Measurements from ENCODE around the gene DNAJC4.

DNAJC4 gene

DNA sequence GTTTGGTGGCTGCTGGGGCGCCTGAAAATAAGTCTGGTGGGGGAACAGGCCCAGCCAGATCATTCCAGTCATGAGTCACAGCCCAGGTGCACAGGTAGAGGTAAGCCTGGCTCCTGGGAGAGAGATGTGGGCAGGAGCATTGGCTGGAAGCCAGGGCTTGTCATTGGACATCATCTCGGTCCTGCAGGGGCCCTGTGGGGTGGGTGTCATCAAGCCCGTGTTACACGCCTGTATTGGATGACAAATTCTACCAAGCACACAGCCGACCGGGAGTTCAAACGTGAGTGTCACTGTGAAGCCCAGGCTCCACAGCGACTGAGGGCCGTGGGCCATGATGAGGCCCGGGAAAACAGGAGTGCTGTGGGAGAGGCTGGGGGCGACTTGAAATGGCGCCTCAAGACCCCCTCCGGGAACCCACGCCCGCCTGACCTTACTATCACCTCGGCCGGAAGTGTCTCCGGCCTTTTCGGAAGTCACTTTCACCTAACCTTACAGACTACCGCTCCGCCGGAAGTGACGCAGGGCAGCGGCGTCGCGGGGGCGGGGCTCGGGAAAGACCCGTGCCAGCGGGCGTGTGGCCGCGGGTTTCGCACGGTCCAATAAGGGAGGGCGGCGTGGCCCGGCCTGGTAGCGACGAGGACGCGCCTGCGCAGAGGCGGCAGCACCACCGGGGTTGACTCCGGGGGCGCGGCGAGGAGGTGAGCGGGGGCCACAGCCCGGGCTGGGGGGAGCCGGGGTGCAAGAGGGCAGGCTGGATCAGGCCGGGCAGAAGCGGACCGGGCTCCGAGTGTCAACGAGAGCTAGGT lies 10.3 kb downstream of the DNAJC4 start, which contains the start of gene FKBP2:
Gene FKBP2, plus strand, starts transcription at position 661 of the 806 bp plus-strand sequence. CDS start 1,293 bp downstream, outside the sequence.
- Histone ChIP-seq H4K20me1 (ENCODE audit: insufficient read depth, low read length, poor library complexity, severe bottlenecking) (peaks cover 28% of the 10 kb centered on the region), H3K4me1 (ENCODE audit: insufficient read depth, low read length, poor library complexity, severe bottlenecking) (peaks cover 35% of the 10 kb centered on the region), H2AFZ (ENCODE audit: low read length) (peak within 1 kb of the TSS; percentile 70), H3K79me2 (ENCODE audit: insufficient read depth, low read length) (peaks cover 46% of the 10 kb centered on the region), H3K27me3 (ENCODE audit: insufficient read depth, low read length, poor library complexity, severe bottlenecking) (no peaks in the 10 kb centered on the region), H3K36me3 (ENCODE audit: insufficient read depth, low read length) (peaks cover 11% of the 10 kb centered on the region; the same call in 1 of the 2 replicates), H3K4me3 (ENCODE audit: low read length, poor library complexity, severe bottlenecking) (peak within 1 kb of the TSS; percentile 92), H3K4me2 (ENCODE audit: low read depth, low read length, poor library complexity, severe bottlenecking) (peak within 1 kb of the TSS; percentile 92), H3K9ac (ENCODE audit: low read depth, low read length, poor library complexity, severe bottlenecking) (peak within 1 kb of the TSS; percentile 86), H3F3A (ENCODE audit: low read depth) (peaks cover 5% of the 10 kb centered on the region; the same call in 1 of the 2 replicates), H3K9me3 (ENCODE audit: insufficient read depth, low read depth, low read length) (no peaks in the 10 kb centered on the region), H3K9me2 (replicated peaks; ENCODE audit: low read depth, low read length) (no peaks in the 10 kb centered on the region)
- no peak for TF ChIP-seq EZH2phosphoT487 (IDR thresholded peaks at IDR 0.05; ENCODE audit: borderline replicate concordance)
- TF ChIP-seq, protein P1, sequence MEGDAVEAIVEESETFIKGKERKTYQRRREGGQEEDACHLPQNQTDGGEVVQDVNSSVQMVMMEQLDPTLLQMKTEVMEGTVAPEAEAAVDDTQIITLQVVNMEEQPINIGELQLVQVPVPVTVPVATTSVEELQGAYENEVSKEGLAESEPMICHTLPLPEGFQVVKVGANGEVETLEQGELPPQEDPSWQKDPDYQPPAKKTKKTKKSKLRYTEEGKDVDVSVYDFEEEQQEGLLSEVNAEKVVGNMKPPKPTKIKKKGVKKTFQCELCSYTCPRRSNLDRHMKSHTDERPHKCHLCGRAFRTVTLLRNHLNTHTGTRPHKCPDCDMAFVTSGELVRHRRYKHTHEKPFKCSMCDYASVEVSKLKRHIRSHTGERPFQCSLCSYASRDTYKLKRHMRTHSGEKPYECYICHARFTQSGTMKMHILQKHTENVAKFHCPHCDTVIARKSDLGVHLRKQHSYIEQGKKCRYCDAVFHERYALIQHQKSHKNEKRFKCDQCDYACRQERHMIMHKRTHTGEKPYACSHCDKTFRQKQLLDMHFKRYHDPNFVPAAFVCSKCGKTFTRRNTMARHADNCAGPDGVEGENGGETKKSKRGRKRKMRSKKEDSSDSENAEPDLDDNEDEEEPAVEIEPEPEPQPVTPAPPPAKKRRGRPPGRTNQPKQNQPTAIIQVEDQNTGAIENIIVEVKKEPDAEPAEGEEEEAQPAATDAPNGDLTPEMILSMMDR (conservative IDR thresholded peaks at IDR 0.05; ENCODE audit: low read length): no peak

DNA sequence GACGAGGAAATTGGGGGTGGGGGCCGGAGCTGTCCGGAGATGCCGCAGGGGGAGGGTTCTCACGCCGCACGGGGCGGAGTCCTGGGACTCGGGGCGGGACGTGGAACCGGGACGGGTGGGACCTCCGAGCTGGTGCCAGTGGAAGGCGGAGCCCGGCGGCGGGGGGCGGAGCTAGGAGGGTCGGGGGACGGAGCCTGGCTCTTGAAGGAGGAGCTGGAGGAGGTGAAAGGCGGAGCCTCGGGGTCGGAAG lies 10.8 kb downstream of the DNAJC4 start:
- no peaks in the 10 kb centered on the region for H3K9me3 ChIP-seq (ENCODE audit: insufficient read depth, low read depth, low read length)
- H3K4me2 ChIP-seq (ENCODE audit: low read depth, low read length, poor library complexity, severe bottlenecking): peak overlapping the region; percentile 92
- peak overlapping the region; percentile 86 for H3K9ac ChIP-seq (ENCODE audit: low read depth, low read length, poor library complexity, severe bottlenecking)
- H3K36me3 ChIP-seq (ENCODE audit: insufficient read depth, low read length): peaks cover 11% of the 10 kb centered on the region; the same call in 1 of the 2 replicates
- TF ChIP-seq EZH2phosphoT487 (IDR thresholded peaks at IDR 0.05; ENCODE audit: borderline replicate concordance): no peak
- TF ChIP-seq, protein P1 (conservative IDR thresholded peaks at IDR 0.05; ENCODE audit: low read length): no peak
- no peaks in the 10 kb centered on the region for H3K9me2 ChIP-seq (replicated peaks; ENCODE audit: low read depth, low read length)
- H4K20me1 ChIP-seq (ENCODE audit: insufficient read depth, low read length, poor library complexity, severe bottlenecking): peaks cover 31% of the 10 kb centered on the region
- peaks cover 5% of the 10 kb centered on the region; the same call in 1 of the 2 replicates for H3F3A ChIP-seq (ENCODE audit: low read depth)
- peak overlapping the region; percentile 56 for H2AFZ ChIP-seq (ENCODE audit: low read length)
- H3K4me3 ChIP-seq (ENCODE audit: low read length, poor library complexity, severe bottlenecking): peak overlapping the region; percentile 92
- H3K79me2 ChIP-seq (ENCODE audit: insufficient read depth, low read length): peaks cover 46% of the 10 kb centered on the region
- H3K4me1 ChIP-seq (ENCODE audit: insufficient read depth, low read length, poor library complexity, severe bottlenecking): peaks cover 33% of the 10 kb centered on the region
- H3K27me3 ChIP-seq (ENCODE audit: insufficient read depth, low read length, poor library complexity, severe bottlenecking): no peaks in the 10 kb centered on the region

DNA sequence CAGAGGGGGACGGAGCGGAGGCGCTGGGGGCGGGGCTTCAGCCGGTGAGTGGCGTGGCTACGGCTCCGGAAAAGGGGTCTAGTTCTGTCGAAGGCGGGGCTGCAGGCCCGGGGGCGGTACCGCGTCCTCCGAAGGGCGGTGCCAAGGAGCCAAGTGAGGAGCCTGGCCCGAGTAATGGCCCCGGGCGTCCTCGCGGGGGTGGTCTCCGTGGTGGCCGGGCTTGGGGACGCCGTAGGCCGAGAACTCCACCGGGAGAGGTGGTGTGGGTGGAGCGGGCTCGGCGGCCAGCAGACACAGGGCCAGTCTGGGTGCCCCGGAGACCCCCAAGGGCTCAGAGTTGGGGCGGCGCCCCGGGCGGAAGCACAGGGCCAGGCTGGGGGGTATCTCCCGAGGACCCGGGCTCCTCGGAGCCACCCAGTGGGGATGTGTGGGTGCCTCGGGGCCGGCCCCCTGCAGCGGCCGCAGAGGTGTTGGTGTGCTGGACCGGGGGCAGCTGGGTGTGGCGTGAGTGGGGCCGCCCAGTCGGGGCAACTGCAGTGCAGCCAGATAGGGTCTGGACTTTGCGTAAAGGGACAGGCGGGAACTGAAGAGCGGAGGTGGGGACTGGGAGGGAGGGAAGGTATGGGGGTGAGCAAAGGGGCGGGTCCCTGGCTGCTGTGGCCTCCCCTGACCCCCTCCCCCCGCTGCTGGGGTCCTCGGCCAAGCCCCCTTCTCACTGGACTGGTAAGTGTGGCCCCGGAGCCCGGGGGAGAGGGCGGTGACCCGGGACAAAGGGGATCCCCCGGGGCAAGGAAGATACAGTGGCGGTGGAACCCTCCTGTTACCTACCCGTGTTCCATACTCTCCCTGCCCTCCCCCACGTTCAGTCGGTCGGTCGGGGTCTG lies 11.4 kb downstream of the DNAJC4 start:
- Histone ChIP-seq H3K4me3 (ENCODE audit: low read length, poor library complexity, severe bottlenecking) (peak overlapping the region; percentile 92), H2AFZ (ENCODE audit: low read length) (peak overlapping the region; percentile 41; the same call in 1 of the 2 replicates), H4K20me1 (ENCODE audit: insufficient read depth, low read length, poor library complexity, severe bottlenecking) (peaks cover 31% of the 10 kb centered on the region), H3K36me3 (ENCODE audit: insufficient read depth, low read length) (peaks cover 11% of the 10 kb centered on the region; the same call in 1 of the 2 replicates), H3K9me2 (replicated peaks; ENCODE audit: low read depth, low read length) (no peaks in the 10 kb centered on the region), H3K79me2 (ENCODE audit: insufficient read depth, low read length) (peaks cover 48% of the 10 kb centered on the region), H3K27me3 (ENCODE audit: insufficient read depth, low read length, poor library complexity, severe bottlenecking) (no peaks in the 10 kb centered on the region), H3F3A (ENCODE audit: low read depth) (peaks cover 5% of the 10 kb centered on the region; the same call in 1 of the 2 replicates), H3K9me3 (ENCODE audit: insufficient read depth, low read depth, low read length) (no peaks in the 10 kb centered on the region), H3K4me1 (ENCODE audit: insufficient read depth, low read length, poor library complexity, severe bottlenecking) (peaks cover 33% of the 10 kb centered on the region), H3K9ac (ENCODE audit: low read depth, low read length, poor library complexity, severe bottlenecking) (peak overlapping the region; percentile 86), H3K4me2 (ENCODE audit: low read depth, low read length, poor library complexity, severe bottlenecking) (peak overlapping the region; percentile 91)
- no peak for TF ChIP-seq EZH2phosphoT487 (IDR thresholded peaks at IDR 0.05; ENCODE audit: borderline replicate concordance)
- TF ChIP-seq, protein P1 (conservative IDR thresholded peaks at IDR 0.05; ENCODE audit: low read length): no peak
